G401.6 (cell line): ENCODE data around the gene TDP2.
A peak's percentile ranks its signal among the peaks of the same experiment; 100 is the strongest.
"Not testable (repeated sequence)": the region's sequence is repeated elsewhere in the genome, so short reads cannot be mapped to it uniquely, and the experiment has no call there.

Experiments used
- FAIRE-seq: peaks from 2 replicates; lab custom pipeline; 2012; peaks lifted over from hg19 to GRCh38; lab: Jason Lieb, UNC

The TDP2 gene

GRCh38 chr6:24678792-24679352, 12.2 kb upstream of the TDP2 start:
- not testable (repeated sequence) for FAIRE-seq

- FAIRE-seq, result peak; percentile 40
Measured at GRCh38 chr6:24673625-24674024, 6.9 kb upstream of the TDP2 start.

DNA sequence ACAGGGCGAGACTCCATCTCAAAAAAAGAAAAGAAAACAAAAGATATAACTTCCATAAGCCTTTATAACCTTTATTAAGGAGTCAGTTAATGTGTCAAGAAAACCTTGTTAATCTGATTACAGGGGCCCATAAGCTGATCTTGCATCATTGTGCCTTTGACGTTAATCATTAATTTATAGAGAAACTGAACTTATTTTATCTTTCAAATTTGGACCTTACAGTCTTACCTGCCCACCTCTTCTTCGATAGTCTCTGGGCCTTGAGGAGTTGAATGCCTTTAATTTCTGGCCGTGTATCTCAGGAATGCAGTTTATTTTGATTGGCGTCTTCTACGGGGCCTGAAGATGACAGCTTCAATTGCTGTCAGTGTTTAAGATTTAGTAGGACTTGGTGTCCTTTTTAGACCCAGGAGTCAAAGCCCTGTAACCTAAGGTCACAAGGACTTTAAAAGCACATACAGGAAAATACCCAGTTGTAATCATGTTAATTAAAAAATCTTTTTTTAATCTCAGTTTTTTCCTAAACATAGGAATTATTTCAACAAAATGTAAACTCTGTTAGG, 6.0 kb upstream of the TDP2 start:
- FAIRE-seq, result no peak

DNA sequence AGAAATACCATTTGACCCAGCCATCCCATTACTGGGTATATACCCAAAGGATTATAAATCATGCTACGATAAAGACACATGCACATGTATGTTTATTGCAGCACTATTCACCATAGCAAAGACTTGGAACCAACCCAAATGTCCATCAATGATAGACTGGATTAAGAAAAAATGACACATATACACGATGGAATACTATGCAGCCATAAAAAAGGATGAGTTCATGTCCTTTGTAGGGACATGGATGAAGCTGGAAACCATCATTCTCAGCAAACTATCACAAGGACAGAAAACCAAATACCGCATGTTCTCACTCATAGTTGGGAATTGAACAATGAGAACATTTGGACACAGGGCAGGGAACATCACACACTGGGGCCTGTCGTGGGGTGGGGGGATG, 4.4 kb upstream of the TDP2 start:
- not testable (repeated sequence) for FAIRE-seq

DNA sequence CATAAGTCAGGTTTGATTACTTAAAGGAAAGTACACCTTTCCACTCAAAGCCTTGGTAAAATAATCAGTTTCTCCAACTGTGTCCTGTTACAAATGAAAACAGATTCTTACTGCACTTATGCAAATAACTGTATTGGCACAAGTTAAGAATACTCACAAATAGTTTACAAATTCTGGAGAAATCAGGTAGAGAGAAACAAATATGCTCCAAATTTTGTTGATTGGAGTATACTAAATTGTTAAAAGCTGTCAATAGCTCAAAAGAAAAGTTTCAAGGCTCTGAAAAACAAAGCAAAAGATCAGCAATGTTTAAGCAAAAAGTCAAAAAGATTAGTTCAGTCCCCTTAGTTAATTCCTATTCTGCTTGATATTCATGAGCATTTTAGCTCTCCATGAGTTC, 3.8 kb upstream of the TDP2 start:
- FAIRE-seq, result not testable (repeated sequence)

- no peak for FAIRE-seq
Measured at GRCh38 chr6:24668997-24669361, 2.3 kb upstream of the TDP2 start.

DNA sequence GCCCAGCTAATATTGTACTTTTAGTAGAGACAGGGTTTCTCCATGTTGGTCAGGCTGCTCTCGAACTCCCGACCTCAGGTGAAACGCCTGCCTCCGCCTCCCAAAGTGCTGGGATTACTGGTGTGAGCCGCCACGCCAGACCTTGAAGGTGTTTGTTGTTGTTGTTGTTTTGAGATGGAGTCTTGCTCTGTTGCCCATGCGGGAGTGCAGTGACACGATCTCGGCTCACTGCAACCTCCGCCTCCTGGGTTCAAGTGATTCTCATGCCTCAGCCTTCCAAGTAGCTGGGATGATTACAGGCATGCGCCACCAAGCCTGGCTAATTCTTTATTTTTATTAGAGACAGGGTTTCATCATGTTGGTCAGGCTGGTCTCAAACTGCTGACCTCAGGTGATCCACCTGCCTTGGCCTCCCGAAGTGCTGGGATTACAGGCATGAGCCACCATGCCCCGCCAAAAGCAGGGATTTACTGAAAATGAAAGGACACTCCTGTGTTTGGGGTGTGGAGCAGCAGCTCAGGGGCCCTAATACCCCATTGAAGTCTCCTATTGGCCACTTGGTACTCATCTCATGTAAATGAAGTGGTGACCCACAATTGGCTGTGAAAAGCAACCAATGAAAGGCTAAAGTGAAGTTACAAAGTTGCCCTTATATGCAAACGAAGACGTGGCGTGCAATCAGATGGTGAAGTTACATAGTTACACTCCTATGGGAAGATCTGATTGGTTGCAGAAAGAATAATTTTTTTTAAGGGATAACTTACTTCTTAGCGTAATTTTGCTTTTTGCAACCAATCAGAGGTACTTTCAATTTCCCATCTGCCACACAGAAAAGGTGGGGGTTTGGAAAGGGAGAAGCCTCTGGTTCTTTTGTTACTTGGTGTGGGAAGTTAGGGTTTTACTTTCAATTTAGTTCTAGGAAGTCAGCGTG, 1.6 kb upstream of the TDP2 start:
- not testable (repeated sequence) for FAIRE-seq

DNA sequence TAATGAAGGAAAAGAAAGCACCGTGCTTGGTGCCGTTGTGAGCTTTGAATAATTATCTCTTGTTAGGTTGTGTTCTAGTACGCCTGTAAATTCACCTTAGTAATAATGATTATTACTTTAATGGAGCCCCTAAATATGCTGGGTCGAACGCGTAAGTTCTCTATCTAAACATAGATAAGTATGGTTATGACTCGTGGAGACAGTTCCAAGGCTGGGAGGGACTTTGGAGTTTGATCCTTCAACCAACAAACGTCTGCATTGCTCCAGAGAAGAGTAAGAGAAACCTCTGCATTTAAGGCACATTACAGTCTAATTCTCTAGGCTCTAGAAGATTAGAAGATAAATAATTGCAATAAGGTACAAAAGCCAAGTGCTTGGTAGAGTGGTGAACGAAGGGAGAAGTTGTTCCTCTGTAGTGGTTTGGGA, 692 bp upstream of the TDP2 start:
- FAIRE-seq, result no peak

GRCh38 chr6:24666097-24666640, 530 bp downstream of the TDP2 start:
- no peak for FAIRE-seq

GRCh38 chr6:24664046-24664987, 2.4 kb downstream of the TDP2 start:
- FAIRE-seq, result no peak

- no peak for FAIRE-seq
Measured at GRCh38 chr6:24663189-24663588, 3.5 kb downstream of the TDP2 start.

GRCh38 chr6:24662236-24662635, 4.5 kb downstream of the TDP2 start:
- FAIRE-seq, result no peak

- not testable (repeated sequence) for FAIRE-seq
Measured at GRCh38 chr6:24661759-24662158, 4.9 kb downstream of the TDP2 start.

DNA sequence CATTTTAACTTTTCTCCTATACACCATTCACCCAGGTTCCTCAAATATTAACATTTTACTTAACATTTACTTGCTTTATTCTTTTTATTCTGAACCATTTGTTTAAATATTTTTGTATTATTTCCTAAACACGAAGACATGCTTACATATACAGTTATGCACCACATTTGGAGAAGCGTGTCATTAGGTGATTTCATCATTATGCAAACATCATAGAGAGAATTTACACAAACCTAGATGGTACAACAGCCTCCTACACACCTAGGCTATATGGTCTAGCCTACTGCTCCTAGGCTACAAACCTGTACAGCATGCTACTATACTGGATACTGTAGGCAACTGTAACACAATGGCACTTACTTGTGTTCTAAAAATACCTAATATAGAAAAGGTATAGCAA, 6.6 kb downstream of the TDP2 start:
- no peak for FAIRE-seq

- FAIRE-seq, result no peak
Measured at GRCh38 chr6:24659561-24659960, 7.1 kb downstream of the TDP2 start.

DNA sequence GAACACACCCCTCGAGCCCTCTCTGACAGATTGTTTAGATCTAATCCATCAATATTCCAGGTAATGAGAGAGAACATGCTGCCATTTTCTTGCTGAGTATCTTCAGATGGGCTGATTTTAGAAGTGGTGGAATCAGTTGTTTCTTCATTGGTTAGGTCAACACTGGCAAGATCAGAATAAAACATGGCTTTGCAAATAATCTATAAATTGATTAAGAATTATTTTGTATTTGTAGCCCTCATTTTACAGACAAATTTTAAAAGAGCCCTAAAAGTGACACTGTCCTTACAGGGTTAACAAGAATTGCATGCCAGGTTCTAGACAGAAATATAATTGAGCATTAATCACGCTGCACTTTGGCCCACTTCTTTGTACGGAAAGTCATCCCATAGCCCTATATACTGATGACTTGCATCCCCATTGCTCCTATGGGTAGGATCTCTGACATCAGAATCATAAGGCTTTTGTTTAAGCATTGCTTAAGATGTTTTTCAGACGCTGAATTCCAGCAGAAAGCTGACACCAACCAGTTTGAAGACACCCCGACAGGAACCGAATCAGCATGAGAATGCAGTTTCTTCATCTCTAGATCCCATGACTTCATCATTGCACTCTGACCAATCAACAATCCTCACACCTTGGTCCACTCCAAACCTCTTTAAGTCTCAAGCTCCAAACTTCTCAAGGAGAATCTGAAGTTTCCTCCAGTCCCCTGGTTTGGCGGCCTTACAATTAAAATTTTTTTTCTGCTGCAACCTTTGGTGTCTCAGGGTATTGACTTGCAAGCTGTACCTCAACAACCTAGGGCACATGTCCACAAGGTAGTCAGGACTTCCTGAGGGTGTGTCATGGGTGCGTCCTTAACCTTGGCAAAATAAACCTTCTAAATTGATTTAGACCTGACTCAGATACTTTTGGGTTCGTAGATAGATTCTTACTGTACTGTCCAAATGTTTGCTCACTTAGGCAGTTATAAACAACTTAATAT, 7.8 kb downstream of the TDP2 start:
- FAIRE-seq, result no peak

GRCh38 chr6:24655215-24655614, 11.5 kb downstream of the TDP2 start:
- no peak for FAIRE-seq

- FAIRE-seq, result no peak
Measured at GRCh38 chr6:24650365-24650764, 16.3 kb downstream of the TDP2 start.

- FAIRE-seq, result no peak
Measured at GRCh38 chr6:24649691-24650090, 17.0 kb downstream of the TDP2 start.

- no peak for FAIRE-seq
Measured at GRCh38 chr6:24648276-24648675, 18.4 kb downstream of the TDP2 start.

DNA sequence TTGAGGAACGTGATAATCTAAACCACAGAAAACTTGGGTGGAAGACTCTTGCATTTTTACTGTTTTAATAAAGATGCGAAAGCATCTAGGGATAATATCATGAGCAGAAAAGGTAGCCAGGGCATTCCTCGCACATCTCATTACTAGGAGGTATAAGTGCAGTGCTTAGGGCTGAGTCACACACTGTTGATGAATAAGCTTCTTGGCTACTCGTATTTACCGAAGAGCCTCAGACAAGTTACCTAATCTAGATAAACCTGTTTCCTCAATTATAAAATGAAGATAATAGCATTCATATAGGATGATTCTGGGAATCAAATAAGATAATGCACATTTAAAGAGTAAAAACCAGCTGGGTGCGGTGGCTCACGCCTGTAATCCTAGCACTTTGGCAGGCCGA, 19.9 kb downstream of the TDP2 start:
- FAIRE-seq, result no peak
